Panc1 (cell line): ENCODE results near the gene EFCAB7. TPM values are rescaled to one million over a fixed set of nuclear protein-coding genes. Genes with fewer than 3 reads are reported as not detected.

Source experiments
- ATAC-seq: fragments of 200-7000 bp; cut with Tn5 transposase; 2 replicates; pipeline ENCODE4 v1.9.1; 2020; ENCODE audit warnings: mild to moderate bottlenecking, moderate library complexity
- BruUV-seq: library from RNA; stranded (reverse); fragments of 400-500 nt; replicated peaks from 2 replicates; lab custom pipeline; 2021; lab: Mats Ljungman, UMichigan
- CTCF ChIA-PET: fragments of 300-600 bp; sonication (Branson Sonifier 250); formaldehyde crosslinking; loops from one replicate; lab custom pipeline; 2022; ENCODE audit warnings: antibody characterized with exemption; lab: Charles Lee
- POLR2A ChIA-PET: fragments of 300-600 bp; sonication (Branson Sonifier 250); formaldehyde crosslinking; loops from one replicate; lab custom pipeline; 2022; ENCODE audit warnings: antibody characterized with exemption; lab: Charles Lee
- DNase-seq: peaks from one replicate; pipeline ENCODE4 v3.0.0-alpha.2; 2010; ENCODE audit warnings: low read depth, low spot score
- H3K27ac ChIP-seq: 2 replicates; pipeline ENCODE4 v1.5.1; 2011; ENCODE audit warnings: mild to moderate bottlenecking, low read length, inconsistent platforms
- H3K27me3 ChIP-seq: fragments of 200-500 bp; sonication (Bioruptor generic); 2 replicates; pipeline ENCODE4 v1.6.0; 2014; ENCODE audit warnings: low read length, inconsistent platforms; ENCODE audit not compliant: control insufficient read depth, insufficient read depth
- H3K36me3 ChIP-seq: fragments of 200-500 bp; sonication (Bioruptor generic); 2 replicates; pipeline ENCODE4 v1.5.1; 2014; ENCODE audit warnings: inconsistent platforms, mild to moderate bottlenecking, low read length, moderate library complexity; ENCODE audit not compliant: control insufficient read depth, insufficient read depth
- H3K4me1 ChIP-seq: 2 replicates; pipeline ENCODE4 v1.5.1; 2011; ENCODE audit warnings: inconsistent platforms, mild to moderate bottlenecking, low read length, moderate library complexity; ENCODE audit not compliant: control insufficient read depth, insufficient read depth
- H3K4me3 ChIP-seq, 2 experiments: 2 replicates each; pipeline ENCODE4 v1.5.1; 2011 to 2012; ENCODE audit warnings: low read depth in 2 of 2, low read length in 2 of 2, mild to moderate bottlenecking in 2 of 2, inconsistent platforms in 1 of 2, moderate library complexity in 1 of 2
- H3K9me3 ChIP-seq: fragments of 200-500 bp; sonication (Bioruptor generic); 2 replicates; pipeline ENCODE4 v1.5.1; 2014; ENCODE audit warnings: low read depth, mild to moderate bottlenecking, inconsistent platforms, low read length, moderate library complexity; ENCODE audit not compliant: control insufficient read depth, insufficient read depth
- POLR2AphosphoS5 ChIP-seq: IDR thresholded peaks from 2 replicates; pipeline ENCODE4 v1.6.1; 2012; ENCODE audit warnings: mild to moderate bottlenecking, low read depth, low read length, moderate library complexity
- SIN3A ChIP-seq: IDR thresholded peaks from 2 replicates; pipeline ENCODE4 v1.6.1; 2012; ENCODE audit warnings: low read depth, mild to moderate bottlenecking, low read length, moderate library complexity, borderline replicate concordance; ENCODE audit not compliant: insufficient read depth
- TCF7L2 ChIP-seq: IDR thresholded peaks from 2 replicates; pipeline ENCODE4 v1.6.1; 2011; ENCODE audit warnings: mild to moderate bottlenecking, low read depth, low read length, inconsistent platforms
- in situ Hi-C: cut with HindIII; loops from 2 replicates; pipeline ENCODE4 v1.10.0; 2016; ENCODE audit warnings: low sequenced_read_pairs, low pct_unique_long_range_greater_than_20kb
- intact Hi-C: fragments of 100-400 bp; cut with micrococcal nuclease; formaldehyde crosslinking; loops from one replicate; pipeline ENCODE4 v1.10.0; 2022; ENCODE audit not compliant: unreplicated experiment
- total RNA-seq: library from RNA; stranded (reverse); gene quantifications from one replicate; pipeline ENCODE4 v1.2.1, GENCODE V29; 2021; ENCODE audit not compliant: unreplicated experiment
- TF ChIP-seq, protein P1 (sequence below), 2 experiments: IDR thresholded peaks; 2 replicates each; pipeline ENCODE4 v1.6.1; 2011 to 2012; ENCODE audit warnings: low read depth in 2 of 2, control low read depth in 1 of 2, low read length in 1 of 2, mild to moderate bottlenecking in 1 of 2, moderate library complexity in 1 of 2; ENCODE audit not compliant: insufficient read depth in 1 of 2
- TF ChIP-seq, protein P2 (sequence below): fragments of 450-650 bp; IDR thresholded peaks from 2 replicates; pipeline ENCODE4 v1.5.1; 2017; ENCODE audit warnings: mild to moderate bottlenecking

Gene EFCAB7
- total RNA-seq, 1 experiment from 2014 or later: 6.6 TPM

DNA sequence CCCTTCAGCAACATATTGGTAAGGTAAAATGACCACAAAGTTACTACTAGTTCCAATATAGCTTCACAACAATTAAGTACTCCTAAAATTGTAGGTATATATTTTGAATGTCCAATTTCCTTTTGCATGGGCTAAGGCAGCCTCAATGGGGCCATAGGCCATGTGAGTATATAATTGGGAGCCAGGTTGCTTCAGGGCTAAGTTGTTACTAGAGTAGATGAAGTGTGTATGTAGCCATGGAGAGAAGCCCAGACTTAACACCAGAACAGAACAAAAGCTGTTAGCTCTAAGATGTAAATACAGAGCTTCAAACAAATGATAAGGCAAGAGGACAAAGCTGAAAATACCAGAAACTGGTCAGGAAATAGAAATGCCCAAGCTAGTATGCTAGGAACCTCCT is 16.5 kb upstream of the EFCAB7 start:
- in situ Hi-C loops (no loop called here), intact Hi-C loops (no loop called here)
- POLR2A ChIA-PET: no interaction called here

DNA sequence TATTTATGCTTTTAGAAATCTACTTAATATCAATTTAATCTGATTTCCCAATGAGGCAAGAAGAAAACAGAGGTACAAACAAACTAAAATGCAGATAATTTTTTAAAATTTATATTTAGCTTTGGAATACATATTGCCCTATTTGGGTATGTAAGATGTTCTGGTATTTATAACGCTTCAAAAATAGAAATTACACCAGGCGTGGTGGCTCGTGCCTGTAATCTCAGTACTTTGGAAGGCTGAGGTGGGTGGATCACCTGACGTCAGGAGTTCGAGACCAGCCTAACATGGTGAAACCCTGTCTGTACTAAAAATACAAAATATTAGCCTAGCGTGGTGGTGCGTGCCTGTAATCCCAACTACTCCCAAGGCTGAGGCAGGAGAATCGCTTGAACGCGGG is 13.6 kb upstream of the EFCAB7 start:
- TF ChIP-seq TCF7L2 (no peak), SIN3A (no peak), POLR2AphosphoS5 (no peak)
- TF ChIP-seq, protein P1, sequence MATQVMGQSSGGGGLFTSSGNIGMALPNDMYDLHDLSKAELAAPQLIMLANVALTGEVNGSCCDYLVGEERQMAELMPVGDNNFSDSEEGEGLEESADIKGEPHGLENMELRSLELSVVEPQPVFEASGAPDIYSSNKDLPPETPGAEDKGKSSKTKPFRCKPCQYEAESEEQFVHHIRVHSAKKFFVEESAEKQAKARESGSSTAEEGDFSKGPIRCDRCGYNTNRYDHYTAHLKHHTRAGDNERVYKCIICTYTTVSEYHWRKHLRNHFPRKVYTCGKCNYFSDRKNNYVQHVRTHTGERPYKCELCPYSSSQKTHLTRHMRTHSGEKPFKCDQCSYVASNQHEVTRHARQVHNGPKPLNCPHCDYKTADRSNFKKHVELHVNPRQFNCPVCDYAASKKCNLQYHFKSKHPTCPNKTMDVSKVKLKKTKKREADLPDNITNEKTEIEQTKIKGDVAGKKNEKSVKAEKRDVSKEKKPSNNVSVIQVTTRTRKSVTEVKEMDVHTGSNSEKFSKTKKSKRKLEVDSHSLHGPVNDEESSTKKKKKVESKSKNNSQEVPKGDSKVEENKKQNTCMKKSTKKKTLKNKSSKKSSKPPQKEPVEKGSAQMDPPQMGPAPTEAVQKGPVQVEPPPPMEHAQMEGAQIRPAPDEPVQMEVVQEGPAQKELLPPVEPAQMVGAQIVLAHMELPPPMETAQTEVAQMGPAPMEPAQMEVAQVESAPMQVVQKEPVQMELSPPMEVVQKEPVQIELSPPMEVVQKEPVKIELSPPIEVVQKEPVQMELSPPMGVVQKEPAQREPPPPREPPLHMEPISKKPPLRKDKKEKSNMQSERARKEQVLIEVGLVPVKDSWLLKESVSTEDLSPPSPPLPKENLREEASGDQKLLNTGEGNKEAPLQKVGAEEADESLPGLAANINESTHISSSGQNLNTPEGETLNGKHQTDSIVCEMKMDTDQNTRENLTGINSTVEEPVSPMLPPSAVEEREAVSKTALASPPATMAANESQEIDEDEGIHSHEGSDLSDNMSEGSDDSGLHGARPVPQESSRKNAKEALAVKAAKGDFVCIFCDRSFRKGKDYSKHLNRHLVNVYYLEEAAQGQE (IDR thresholded peaks at IDR 0.05; ENCODE audit: insufficient read depth in 1 of 2, low read depth in 2 of 2, low read length in 1 of 2): no peak
- TF ChIP-seq, protein P2, sequence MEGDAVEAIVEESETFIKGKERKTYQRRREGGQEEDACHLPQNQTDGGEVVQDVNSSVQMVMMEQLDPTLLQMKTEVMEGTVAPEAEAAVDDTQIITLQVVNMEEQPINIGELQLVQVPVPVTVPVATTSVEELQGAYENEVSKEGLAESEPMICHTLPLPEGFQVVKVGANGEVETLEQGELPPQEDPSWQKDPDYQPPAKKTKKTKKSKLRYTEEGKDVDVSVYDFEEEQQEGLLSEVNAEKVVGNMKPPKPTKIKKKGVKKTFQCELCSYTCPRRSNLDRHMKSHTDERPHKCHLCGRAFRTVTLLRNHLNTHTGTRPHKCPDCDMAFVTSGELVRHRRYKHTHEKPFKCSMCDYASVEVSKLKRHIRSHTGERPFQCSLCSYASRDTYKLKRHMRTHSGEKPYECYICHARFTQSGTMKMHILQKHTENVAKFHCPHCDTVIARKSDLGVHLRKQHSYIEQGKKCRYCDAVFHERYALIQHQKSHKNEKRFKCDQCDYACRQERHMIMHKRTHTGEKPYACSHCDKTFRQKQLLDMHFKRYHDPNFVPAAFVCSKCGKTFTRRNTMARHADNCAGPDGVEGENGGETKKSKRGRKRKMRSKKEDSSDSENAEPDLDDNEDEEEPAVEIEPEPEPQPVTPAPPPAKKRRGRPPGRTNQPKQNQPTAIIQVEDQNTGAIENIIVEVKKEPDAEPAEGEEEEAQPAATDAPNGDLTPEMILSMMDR: no peak
- Histone ChIP-seq H3K4me3 (no peak overlapping the region), H3K27me3 (no peaks in the 10 kb centered on the region), H3K9me3 (peaks cover 3% of the 10 kb centered on the region; the same call in 1 of the 2 replicates), H3K36me3 (peaks cover 13% of the 10 kb centered on the region; the same call in 1 of the 2 replicates), H3K27ac (no peak overlapping the region), H3K4me1 (no peaks in the 10 kb centered on the region)
- no peak for DNase-seq
- in situ Hi-C loops: no loop called here
- POLR2A ChIA-PET: no interaction called here
- ATAC-seq: no peak
- no TSS peak for BruUV-seq
- CTCF ChIA-PET: no interaction called here
- intact Hi-C loops: no loop called here

More for the DNA sequence above, 16.5 kb upstream of the EFCAB7 start:
- no TSS peak for BruUV-seq
- CTCF ChIA-PET: no interaction called here
- H3K27ac ChIP-seq: no peak overlapping the region
- H3K27me3 ChIP-seq: no peaks in the 10 kb centered on the region
- H3K4me3 ChIP-seq: no peak overlapping the region
- no peaks in the 10 kb centered on the region for H3K9me3 ChIP-seq
- DNase-seq (no peak), ATAC-seq (no peak)
- no peaks in the 10 kb centered on the region for H3K4me1 ChIP-seq
- H3K36me3 ChIP-seq: peaks cover 13% of the 10 kb centered on the region; the same call in 1 of the 2 replicates
- TF ChIP-seq, protein P1 (IDR thresholded peaks at IDR 0.05; ENCODE audit: insufficient read depth in 1 of 2, low read depth in 2 of 2, low read length in 1 of 2): no peak
- TF ChIP-seq POLR2AphosphoS5 (no peak), TCF7L2 (no peak), SIN3A (no peak)
- TF ChIP-seq, protein P2: no peak
